ENCODE data around the gene FGD6.

DNA sequence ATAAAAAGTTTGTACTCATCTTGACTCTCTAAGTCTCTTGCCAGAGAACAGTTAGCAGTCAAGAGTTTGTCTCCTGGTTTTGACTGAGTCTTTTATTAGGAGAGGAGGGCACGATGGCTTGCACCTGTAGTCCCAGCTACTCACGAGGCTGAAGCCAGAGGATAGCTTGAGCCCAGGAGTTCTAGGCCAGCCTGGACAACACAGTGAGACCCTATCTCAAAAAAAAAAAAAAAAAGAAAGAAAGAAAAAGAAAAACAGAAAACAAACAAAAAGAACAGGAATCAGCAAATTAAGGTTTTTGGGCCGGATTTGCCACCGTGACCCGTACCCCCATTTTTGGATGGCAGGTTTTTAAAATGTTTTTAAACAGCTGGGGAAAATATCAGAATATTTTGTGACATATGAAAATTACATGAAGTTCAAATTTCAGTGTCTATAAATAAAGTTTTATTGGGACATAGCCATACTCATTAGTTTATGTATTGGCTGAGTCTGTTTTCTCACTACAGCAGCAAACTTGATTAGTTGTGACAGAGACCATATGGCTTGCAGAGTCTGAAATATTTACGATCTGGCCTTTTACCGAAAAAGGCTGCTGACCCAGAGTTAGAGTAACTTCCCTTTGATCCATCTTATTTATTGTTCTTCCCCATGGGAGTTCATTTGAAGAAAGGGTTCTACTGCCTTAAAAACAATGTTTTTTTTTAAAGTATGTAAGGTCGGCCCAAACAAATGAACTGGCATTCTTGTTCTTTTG lies 31.5 kb upstream of the FGD6 start:
- TF ChIP-seq, protein P1, sequence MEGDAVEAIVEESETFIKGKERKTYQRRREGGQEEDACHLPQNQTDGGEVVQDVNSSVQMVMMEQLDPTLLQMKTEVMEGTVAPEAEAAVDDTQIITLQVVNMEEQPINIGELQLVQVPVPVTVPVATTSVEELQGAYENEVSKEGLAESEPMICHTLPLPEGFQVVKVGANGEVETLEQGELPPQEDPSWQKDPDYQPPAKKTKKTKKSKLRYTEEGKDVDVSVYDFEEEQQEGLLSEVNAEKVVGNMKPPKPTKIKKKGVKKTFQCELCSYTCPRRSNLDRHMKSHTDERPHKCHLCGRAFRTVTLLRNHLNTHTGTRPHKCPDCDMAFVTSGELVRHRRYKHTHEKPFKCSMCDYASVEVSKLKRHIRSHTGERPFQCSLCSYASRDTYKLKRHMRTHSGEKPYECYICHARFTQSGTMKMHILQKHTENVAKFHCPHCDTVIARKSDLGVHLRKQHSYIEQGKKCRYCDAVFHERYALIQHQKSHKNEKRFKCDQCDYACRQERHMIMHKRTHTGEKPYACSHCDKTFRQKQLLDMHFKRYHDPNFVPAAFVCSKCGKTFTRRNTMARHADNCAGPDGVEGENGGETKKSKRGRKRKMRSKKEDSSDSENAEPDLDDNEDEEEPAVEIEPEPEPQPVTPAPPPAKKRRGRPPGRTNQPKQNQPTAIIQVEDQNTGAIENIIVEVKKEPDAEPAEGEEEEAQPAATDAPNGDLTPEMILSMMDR (IDR thresholded peaks at IDR 0.05): no peak
- TF ChIP-seq POLR2AphosphoS5 (IDR thresholded peaks at IDR 0.05; ENCODE audit: low read depth, low read length): no peak

Measured in Panc1 (cell line).